Spinal cord (tissue), 10 donors: Measurements from ENCODE around the gene PPTC7. TPM values are rescaled to one million over a fixed set of nuclear protein-coding genes. Genes with fewer than 3 reads are reported as not detected.
"Not testable (repeated sequence)": the region's sequence is repeated elsewhere in the genome, so short reads cannot be mapped to it uniquely, and the experiment has no call there.

Experiments used
- DNase-seq, 6 donors: peaks; one replicate each; pipeline versions ENCODE4 v3.0.0 to v3.0.0-alpha.2; 2013 to 2015; ENCODE audit warnings: low spot score in 6 of 6, low read depth in 4 of 6
- H3K27ac ChIP-seq: one replicate; pipeline ENCODE4 v1.5.1; 2013; ENCODE audit warnings: low read depth, low read length, control low read depth
- H3K27me3 ChIP-seq: one replicate; pipeline ENCODE4 v1.6.1; 2013; ENCODE audit warnings: low read length; ENCODE audit not compliant: control insufficient read depth, insufficient read depth
- H3K36me3 ChIP-seq: one replicate; pipeline ENCODE4 v1.6.1; 2013; ENCODE audit warnings: low read length; ENCODE audit not compliant: control insufficient read depth, insufficient read depth
- H3K4me1 ChIP-seq: one replicate; pipeline ENCODE4 v1.6.1; 2013; ENCODE audit warnings: low read length; ENCODE audit not compliant: control insufficient read depth, insufficient read depth
- H3K4me3 ChIP-seq: one replicate; pipeline ENCODE4 v1.5.1; 2013; ENCODE audit warnings: low read depth, low read length, control low read depth
- H3K9me3 ChIP-seq: one replicate; pipeline ENCODE4 v1.6.1; 2013; ENCODE audit warnings: low read length; ENCODE audit not compliant: control insufficient read depth, insufficient read depth
- WGBS: methylation state at CpG from one replicate; pipeline ENCODE4 v1.1.5; 2013; ENCODE audit warnings: missing lambda C conversion rate; ENCODE audit not compliant: insufficient coverage; 5-methylcytosine and 5-hydroxymethylcytosine counted together
- polyA plus RNA-seq, 2 donors: library from polyadenylated mRNA; unstranded; fragments of 120-200 nt; gene quantifications; one replicate each; pipeline ENCODE4 v1.2.1, GENCODE V29; 2013; ENCODE audit not compliant: insufficient read length in 2 of 2
- total RNA-seq, 2 donors: library from RNA; depleted of rRNA in 1 of 2; stranded (reverse); fragments of 120-200 nt in 1 of 2; fragments of >200 nt in 1 of 2; gene quantifications; one replicate each; pipeline versions ENCODE4 v1.2.3 to v1.2.4, GENCODE V29; 2013 to 2014
- donor health status: healthy.

PPTC7 gene
- total and polyA plus RNA-seq, 4 donors = 6.4 to 29.6 (median 21.0) TPM

- Histone ChIP-seq H3K27me3 (no peaks in the 10 kb centered on the region), H3K4me1 (no peaks in the 10 kb centered on the region), H3K36me3 (no peaks in the 10 kb centered on the region), H3K4me3 (no peak overlapping the region), H3K9me3 (no peaks in the 10 kb centered on the region), H3K27ac (no peak overlapping the region)
- DNase-seq = peak in 1 of 6 donors; percentile 15
- WGBS = no CpG with 5 or more reads among the region's 3 CpGs
These were observed 7.7 kb upstream of the PPTC7 start for GRCh38 chr12:110590806-110591326.

GRCh38 chr12:110590059-110590458, 6.9 kb upstream of the PPTC7 start:
- WGBS = no CpG with 5 or more reads among the region's 1 CpG
- H3K4me1 ChIP-seq = no peaks in the 10 kb centered on the region
- no peak overlapping the region for H3K27ac ChIP-seq

GRCh38 chr12:110587102-110587501, 4.0 kb upstream of the PPTC7 start:
- 100% methylated on average over 2 of the region's 2 CpGs for WGBS

More at GRCh38 chr12:110590059-110590458, 6.9 kb upstream of the PPTC7 start:
- H3K27me3 ChIP-seq = no peaks in the 10 kb centered on the region
- H3K4me3 ChIP-seq = no peak overlapping the region
- DNase-seq = no peak
- no peaks in the 10 kb centered on the region for H3K9me3 ChIP-seq
- no peaks in the 10 kb centered on the region for H3K36me3 ChIP-seq

GRCh38 chr12:110585231-110585799, 2.2 kb upstream of the PPTC7 start:
- H3K36me3 ChIP-seq = no peaks in the 10 kb centered on the region
- no peak overlapping the region for H3K27ac ChIP-seq
- no peak for DNase-seq
- H3K9me3 ChIP-seq = no peaks in the 10 kb centered on the region
- H3K4me1 ChIP-seq = peaks cover 14% of the 10 kb centered on the region
- whole genome bisulfite sequencing = 65% methylated on average over 4 of the region's 7 CpGs
- H3K4me3 ChIP-seq = no peak overlapping the region
- no peaks in the 10 kb centered on the region for H3K27me3 ChIP-seq

More at GRCh38 chr12:110587102-110587501, 4.0 kb upstream of the PPTC7 start:
- DNase-seq, H3K4me3 ChIP-seq, H3K27ac ChIP-seq, H3K27me3 ChIP-seq, H3K36me3 ChIP-seq, H3K9me3 ChIP-seq, H3K4me1 ChIP-seq: not testable (repeated sequence)

GRCh38 chr12:110582276-110583136, 612 bp downstream of the PPTC7 start:
- DNase-seq = peak in 3 of 6 donors; percentile 50 to 86 (median 72)
- H3K4me1 ChIP-seq = peaks cover 17% of the 10 kb centered on the region
- under 1% methylated on average over 104 of the region's 104 CpGs for WGBS
- H3K4me3 ChIP-seq = peak overlapping the region; percentile 74
- peak overlapping the region; percentile 62 for H3K27ac ChIP-seq
- H3K9me3 ChIP-seq = no peaks in the 10 kb centered on the region
- no peaks in the 10 kb centered on the region for H3K36me3 ChIP-seq
- no peaks in the 10 kb centered on the region for H3K27me3 ChIP-seq

DNA sequence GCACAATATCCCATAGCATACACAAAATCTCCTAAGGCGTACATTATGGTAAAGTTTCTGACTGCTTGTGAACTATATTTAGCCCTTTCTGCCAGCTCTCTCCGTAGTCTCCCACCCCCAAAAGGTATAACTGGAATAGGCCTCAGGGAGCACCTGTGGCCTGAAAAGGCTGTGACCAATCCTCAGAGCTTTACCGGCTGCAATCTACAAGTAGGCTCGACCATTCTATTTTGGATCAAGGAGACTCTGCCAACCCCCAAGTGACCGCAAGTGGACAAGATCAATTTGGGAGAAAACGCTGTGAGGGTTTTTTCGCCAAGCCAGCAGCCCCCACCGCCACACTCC, 1.2 kb downstream of the PPTC7 start:
- 1% methylated on average over 6 of the region's 8 CpGs for WGBS
- Histone ChIP-seq H3K9me3 (no peaks in the 10 kb centered on the region), H3K27ac (peak overlapping the region; percentile 62)

DNA sequence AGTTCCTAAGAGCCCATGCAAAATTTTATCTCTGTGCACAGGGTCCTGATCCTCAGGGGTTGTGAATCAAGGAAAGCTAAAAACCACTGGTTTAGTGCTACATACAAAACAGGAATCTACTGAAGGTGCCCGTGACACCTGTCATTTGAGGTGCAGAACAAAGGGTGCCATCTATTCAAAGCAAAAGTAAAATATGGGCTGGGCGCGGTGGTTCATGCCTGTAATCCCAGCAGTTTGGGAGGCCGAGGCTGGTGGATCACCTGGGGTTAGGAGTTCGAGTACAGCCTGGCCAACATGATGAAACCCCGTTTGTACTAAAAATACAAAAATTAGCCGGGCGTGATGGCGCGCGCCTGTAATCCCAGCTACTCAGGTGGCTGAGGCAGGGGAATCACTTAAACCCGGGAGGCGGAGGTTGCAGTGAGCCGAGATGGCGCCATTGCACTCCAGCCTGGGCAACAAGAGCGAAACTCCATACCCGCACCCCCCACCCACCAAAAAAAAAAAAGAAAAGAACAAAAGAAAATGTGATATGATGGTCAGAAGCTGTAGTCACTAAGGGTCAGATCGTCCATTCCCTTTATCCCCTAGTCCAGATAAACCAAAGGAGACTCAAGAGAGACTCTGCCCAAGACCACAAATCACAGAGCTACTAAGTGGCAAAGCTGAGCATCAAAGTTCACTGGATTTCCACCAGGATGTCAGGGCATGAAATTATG, 3.4 kb downstream of the PPTC7 start:
- no peak for DNase-seq
- no peaks in the 10 kb centered on the region for H3K9me3 ChIP-seq
- H3K36me3 ChIP-seq = no peaks in the 10 kb centered on the region
- H3K4me3 ChIP-seq = no peak overlapping the region
- H3K4me1 ChIP-seq = peaks cover 17% of the 10 kb centered on the region
- no peaks in the 10 kb centered on the region for H3K27me3 ChIP-seq
- 97% methylated on average over 11 of the region's 18 CpGs for WGBS
- no peak overlapping the region for H3K27ac ChIP-seq

More for the DNA sequence above, 1.2 kb downstream of the PPTC7 start:
- peak overlapping the region; percentile 74 for H3K4me3 ChIP-seq
- peaks cover 17% of the 10 kb centered on the region for H3K4me1 ChIP-seq
- H3K36me3 ChIP-seq = no peaks in the 10 kb centered on the region
- H3K27me3 ChIP-seq = no peaks in the 10 kb centered on the region
- peak in 1 of 6 donors; percentile 30 for DNase-seq

DNA sequence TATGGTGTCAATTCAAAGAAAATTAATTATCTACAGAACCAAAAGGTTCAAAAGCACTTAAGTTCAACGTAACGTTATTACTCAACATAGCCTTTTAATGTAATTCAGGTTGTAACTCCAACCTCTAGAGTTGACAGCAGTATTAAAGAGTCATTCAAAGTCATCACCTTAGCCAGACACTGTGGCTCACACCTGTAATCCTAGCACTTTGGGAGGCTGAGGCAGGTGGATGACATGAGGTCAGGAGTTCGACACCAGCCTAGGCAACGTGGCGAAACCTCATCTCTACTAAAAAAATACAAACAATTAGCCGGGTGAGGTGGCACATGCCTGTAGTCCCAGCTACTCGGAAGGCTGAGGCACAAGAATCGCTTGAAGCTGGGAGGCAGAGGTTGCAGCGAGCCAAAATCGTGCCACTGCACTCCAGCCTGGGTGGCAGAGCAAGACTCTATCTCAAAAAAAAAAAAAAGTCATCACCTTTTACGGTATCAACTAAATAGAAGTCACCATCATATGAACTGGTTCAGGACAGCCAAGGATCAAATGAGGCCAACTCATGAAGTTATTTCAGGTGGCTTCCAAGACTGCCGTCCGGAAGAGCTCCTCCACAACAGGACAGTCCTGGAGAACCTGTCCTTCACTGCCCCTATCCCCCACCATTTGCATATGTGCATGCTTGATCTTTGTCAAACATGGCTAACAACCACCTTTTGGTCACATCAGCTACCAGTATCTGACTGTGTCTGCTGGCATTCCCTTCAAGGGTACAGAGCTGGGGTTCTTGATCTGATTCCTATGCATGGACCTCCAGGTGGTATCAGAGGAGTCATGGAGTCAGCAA, 4.2 kb downstream of the PPTC7 start:
- H3K27me3 ChIP-seq = no peaks in the 10 kb centered on the region
- no peaks in the 10 kb centered on the region for H3K36me3 ChIP-seq
- no peak overlapping the region for H3K27ac ChIP-seq
- peaks cover 13% of the 10 kb centered on the region for H3K4me1 ChIP-seq
- no peak overlapping the region for H3K4me3 ChIP-seq
- DNase-seq = no peak
- 96% methylated on average over 10 of the region's 13 CpGs for WGBS
- no peaks in the 10 kb centered on the region for H3K9me3 ChIP-seq
